ENCODE data around the gene ZNF414.

The ZNF414 gene

DNA sequence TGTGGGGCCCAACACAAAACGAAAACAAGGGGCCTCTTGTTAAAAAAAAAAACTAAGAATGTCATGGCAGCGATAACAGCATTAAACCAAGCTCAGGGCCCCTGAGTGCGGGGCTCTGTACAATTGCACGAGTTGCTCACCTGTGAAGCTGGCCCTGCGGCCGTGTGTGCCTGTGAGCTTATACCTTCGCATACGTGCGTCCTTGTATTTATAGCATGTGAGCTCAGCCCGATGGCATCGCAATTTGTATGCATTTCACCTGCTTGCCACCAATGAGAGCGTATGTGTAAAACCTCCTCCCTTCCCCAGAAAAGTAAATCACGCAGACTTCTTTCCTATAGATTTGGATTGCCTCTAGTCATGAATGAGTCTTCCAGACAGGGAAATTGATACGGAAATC is 52.1 kb downstream of the ZNF414 start:
- DNase-seq = no peak

DNA sequence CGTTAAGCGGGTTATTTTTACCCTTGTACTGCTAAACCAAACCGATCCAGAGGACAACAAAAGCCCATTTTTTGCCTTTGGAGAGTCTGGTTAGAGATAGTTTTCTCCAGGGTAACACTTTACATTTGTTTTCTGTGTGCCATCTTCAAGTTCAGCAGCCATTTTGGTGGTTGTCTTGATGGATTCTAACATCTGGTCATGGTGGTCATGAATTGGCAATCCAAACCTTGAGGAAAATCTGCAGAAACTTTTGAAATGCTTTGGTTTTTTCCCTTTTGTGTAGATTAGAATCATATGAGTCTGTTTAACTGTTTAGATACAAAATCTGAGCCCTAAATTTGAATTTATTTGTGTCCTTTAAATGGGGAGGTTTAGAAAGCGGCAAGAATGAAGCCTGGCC is 52.6 kb downstream of the ZNF414 start:
- no peak for DNase-seq

- DNase-seq = no peak
Observed at GRCh38 chr19:8460516-8461298, 53.3 kb downstream of the ZNF414 start.

Data from left hindlimb (tissue), 1 donor.